Gastroesophageal sphincter (tissue), 4 donors: ENCODE results near the gene KRTAP5-1. TPM values are rescaled to one million over a fixed set of nuclear protein-coding genes. Genes with fewer than 3 reads are reported as not detected.
"Not testable (repeated sequence)": the region's sequence is repeated elsewhere in the genome, so short reads cannot be mapped to it uniquely, and the experiment has no call there.

ENCODE experiments used
- ATAC-seq: fragments of 150-250 bp; one replicate; pipeline ENCODE4 v1.9.1; 2016; ENCODE audit warnings: mild to moderate bottlenecking, moderate library complexity
- H3K27ac ChIP-seq, 4 donors: fragments of 200-600 bp; sonication (generic) in 3 of 4; 1 replicate in 3 of 4; 2 replicates in 1 of 4; pipeline ENCODE4 v1.5.1; 2016 to 2019
- H3K27me3 ChIP-seq: fragments of 200-600 bp; sonication (generic); one replicate; pipeline ENCODE4 v1.5.1; 2019
- H3K36me3 ChIP-seq, 2 donors: fragments of 200-600 bp; sonication (generic); one replicate each; pipeline ENCODE4 v1.5.1; 2019; ENCODE audit warnings: control low read depth in 1 of 2
- H3K4me1 ChIP-seq, 3 donors: fragments of 200-600 bp; sonication (generic); 1 replicate in 2 of 3; 2 replicates in 1 of 3; pipeline ENCODE4 v1.5.1; 2016 to 2019; ENCODE audit warnings: control low read depth in 2 of 3
- H3K4me3 ChIP-seq, 2 donors: fragments of 200-600 bp; sonication (generic); one replicate each; pipeline ENCODE4 v1.5.1; 2019; ENCODE audit warnings: mild to moderate bottlenecking in 1 of 2, moderate library complexity in 1 of 2
- H3K9me3 ChIP-seq, 3 donors: fragments of 200-600 bp; sonication (generic); one replicate each; pipeline ENCODE4 v1.5.1; 2017 to 2019; ENCODE audit warnings: control low read depth in 2 of 3
- EP300 ChIP-seq: sonication (generic); formaldehyde crosslinking; IDR thresholded peaks from one replicate; pipeline ENCODE4 v1.6.1; 2017; ENCODE audit warnings: antibody characterized with exemption, mild to moderate bottlenecking
- POLR2A ChIP-seq, 2 donors: fragments of 450-650 bp; IDR thresholded peaks; one replicate each; pipeline ENCODE4 v1.6.1; 2017; ENCODE audit warnings: antibody characterized with exemption in 2 of 2, mild to moderate bottlenecking in 2 of 2, moderate library complexity in 1 of 2
- POLR2AphosphoS5 ChIP-seq: sonication (generic); formaldehyde crosslinking; IDR thresholded peaks from one replicate; pipeline ENCODE4 v1.6.1; 2017; ENCODE audit warnings: antibody characterized with exemption
- WGBS, 2 donors: methylation state at CpG; one replicate each; pipeline ENCODE4 v1.1.5; 2018; ENCODE audit warnings: low coverage in 1 of 2; 5-methylcytosine and 5-hydroxymethylcytosine counted together
- total RNA-seq, 4 donors: library from RNA; depleted of rRNA; stranded (reverse); fragments of >200 nt; gene quantifications; one replicate each; pipeline ENCODE4 v1.1.0, GENCODE V29; 2016
- TF ChIP-seq, protein P1 (sequence below), 4 experiments: fragments of 200-600 bp in 2 of 4; fragments of 450-650 bp in 2 of 4; sonication (generic) in 1 of 4; IDR thresholded peaks; one replicate each; pipeline ENCODE4 v1.5.1; 2017 to 2019; ENCODE audit warnings: antibody characterized with exemption in 4 of 4, mild to moderate bottlenecking in 2 of 4, moderate library complexity in 2 of 4

Gene KRTAP5-1
- total RNA-seq, 4 donors from 2014 or later = not detected

DNA sequence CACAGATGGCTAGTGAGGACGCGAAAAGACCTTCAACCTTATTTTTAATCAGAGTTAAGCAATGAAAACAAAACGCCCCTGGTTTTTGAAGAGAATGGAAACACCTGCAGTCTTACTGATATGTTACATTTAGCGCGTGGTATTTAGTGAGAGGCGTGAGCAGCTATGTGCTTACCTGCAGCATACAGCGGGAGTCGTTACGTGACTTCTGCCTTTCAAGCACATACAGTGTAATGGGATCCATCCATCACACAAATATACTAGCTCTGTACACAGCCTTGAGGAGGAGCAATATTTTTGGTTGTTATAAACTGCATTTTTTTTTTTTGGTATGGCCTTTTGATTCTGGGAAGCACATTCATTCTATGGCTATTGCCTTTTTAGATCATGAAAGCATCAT lies 7.5 kb upstream of the KRTAP5-1 start:
- H3K36me3 ChIP-seq = no peaks in the 10 kb centered on the region
- H3K27ac ChIP-seq = no peak overlapping the region
- ATAC-seq = no peak
- TF ChIP-seq POLR2AphosphoS5 (no peak), POLR2A (IDR thresholded peaks at IDR 0.05) (no peak), EP300 (no peak)
- TF ChIP-seq, protein P1, sequence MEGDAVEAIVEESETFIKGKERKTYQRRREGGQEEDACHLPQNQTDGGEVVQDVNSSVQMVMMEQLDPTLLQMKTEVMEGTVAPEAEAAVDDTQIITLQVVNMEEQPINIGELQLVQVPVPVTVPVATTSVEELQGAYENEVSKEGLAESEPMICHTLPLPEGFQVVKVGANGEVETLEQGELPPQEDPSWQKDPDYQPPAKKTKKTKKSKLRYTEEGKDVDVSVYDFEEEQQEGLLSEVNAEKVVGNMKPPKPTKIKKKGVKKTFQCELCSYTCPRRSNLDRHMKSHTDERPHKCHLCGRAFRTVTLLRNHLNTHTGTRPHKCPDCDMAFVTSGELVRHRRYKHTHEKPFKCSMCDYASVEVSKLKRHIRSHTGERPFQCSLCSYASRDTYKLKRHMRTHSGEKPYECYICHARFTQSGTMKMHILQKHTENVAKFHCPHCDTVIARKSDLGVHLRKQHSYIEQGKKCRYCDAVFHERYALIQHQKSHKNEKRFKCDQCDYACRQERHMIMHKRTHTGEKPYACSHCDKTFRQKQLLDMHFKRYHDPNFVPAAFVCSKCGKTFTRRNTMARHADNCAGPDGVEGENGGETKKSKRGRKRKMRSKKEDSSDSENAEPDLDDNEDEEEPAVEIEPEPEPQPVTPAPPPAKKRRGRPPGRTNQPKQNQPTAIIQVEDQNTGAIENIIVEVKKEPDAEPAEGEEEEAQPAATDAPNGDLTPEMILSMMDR (IDR thresholded peaks at IDR 0.05) = no peak
- no peaks in the 10 kb centered on the region for H3K9me3 ChIP-seq
- H3K4me1 ChIP-seq = no peaks in the 10 kb centered on the region
- WGBS, 2 donors = 38 to 56% methylated on average over 9 of the region's 9 CpGs
- H3K4me3 ChIP-seq = no peak overlapping the region
- H3K27me3 ChIP-seq = peaks cover 53% of the 10 kb centered on the region

- H3K27ac ChIP-seq = no peak overlapping the region
- H3K4me3 ChIP-seq = no peak overlapping the region
- H3K36me3 ChIP-seq = no peaks in the 10 kb centered on the region
- TF ChIP-seq, protein P1 (IDR thresholded peaks at IDR 0.05) = no peak
- TF ChIP-seq EP300 = no peak
- no peak for TF ChIP-seq POLR2A (IDR thresholded peaks at IDR 0.05)
- no peak for TF ChIP-seq POLR2AphosphoS5
- 87% methylated on average over 4 of the region's 6 CpGs; no CpG with 5 or more reads in 1 of the 2 donors for WGBS, 2 donors
- ATAC-seq = no peak
- peaks cover 26% of the 10 kb centered on the region for H3K27me3 ChIP-seq
- H3K4me1 ChIP-seq = no peaks in the 10 kb centered on the region
- no peaks in the 10 kb centered on the region for H3K9me3 ChIP-seq
These were observed 4.9 kb upstream of the KRTAP5-1 start for GRCh38 chr11:1589996-1590395.

DNA sequence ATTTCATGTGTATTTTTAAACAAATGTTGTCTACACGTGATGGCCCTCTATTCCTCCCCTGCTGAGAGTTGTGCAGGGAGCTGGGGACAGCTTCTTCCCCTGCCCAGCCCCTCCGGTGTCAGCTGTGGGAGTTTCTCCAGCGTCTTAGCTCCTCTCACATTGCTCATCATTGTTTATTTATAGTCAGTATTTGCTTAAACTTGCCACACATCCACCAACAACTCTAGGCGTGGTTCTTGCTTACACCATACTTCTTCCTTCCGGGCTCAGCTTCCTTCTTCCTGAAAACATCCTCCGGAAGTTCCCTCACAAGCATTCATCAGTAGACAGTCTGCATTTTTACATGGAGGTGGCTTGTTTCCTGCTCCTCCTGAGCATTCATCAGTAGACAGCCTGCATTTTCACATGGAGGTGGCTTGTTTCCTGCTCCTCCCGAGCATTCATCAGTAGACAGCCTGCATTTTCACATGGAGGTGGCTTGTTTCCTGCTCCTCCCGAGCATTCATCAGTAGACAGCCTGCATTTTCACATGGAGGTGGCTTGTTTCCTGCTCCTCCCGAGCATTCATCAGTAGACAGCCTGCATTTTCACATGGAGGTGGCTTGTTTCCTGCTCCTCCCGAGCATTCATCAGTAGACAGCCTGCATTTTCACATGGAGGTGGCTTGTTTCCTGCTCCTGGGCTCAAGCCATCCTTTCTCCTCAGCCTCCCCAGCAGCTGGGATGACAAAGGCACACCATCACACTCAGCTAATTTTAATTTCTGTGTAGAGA lies 4.3 kb upstream of the KRTAP5-1 start:
- H3K27ac ChIP-seq, H3K4me3 ChIP-seq, H3K9me3 ChIP-seq, H3K36me3 ChIP-seq, ATAC-seq, H3K4me1 ChIP-seq: not testable (repeated sequence)
- H3K27me3 ChIP-seq = peaks cover 27% of the 10 kb centered on the region
- WGBS, 2 donors = 38 to 52% methylated on average over 3 to 6 of the region's 10 CpGs

DNA sequence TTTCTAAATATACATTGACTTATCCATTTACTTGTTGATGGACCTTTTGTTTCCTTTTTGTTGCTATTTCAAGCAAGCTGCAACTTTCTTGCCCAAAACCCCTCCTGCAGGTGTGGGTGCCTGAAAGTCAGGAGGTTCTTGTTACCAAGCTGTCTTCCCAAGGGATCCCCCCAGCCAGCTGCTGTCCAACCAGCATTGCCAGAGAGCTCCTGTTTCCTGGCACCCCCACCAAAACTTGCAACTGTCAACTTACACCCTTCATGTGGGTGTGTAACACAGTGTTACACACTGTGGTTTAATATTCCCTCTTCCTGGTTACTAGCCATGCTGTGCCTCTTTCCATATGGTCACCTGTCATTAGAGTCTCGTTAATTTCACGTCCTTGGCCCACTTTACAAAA lies 1.6 kb upstream of the KRTAP5-1 start:
- WGBS, 2 donors = 83% methylated on average over 2 of the region's 2 CpGs; no CpG with 5 or more reads in 1 of the 2 donors
- no peak for ATAC-seq

DNA sequence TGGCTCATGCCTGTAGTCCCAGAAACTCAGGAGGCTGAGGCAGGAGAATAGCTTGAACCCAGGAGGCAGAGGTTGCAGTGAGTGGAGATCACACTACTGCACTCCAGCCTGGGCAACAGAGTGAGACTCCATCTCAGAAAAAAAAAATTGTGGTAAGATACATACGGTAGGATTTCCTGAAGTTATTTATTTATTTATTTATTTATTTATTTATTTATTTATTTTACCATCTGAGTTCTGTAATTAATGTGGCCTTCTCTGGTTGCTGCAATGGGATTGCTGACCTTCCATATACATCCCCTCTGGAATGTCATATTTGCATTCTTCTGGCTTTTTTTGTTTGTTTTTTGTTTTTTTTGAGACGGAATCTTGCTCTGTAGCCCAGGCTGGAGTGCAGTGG lies 2.2 kb downstream of the KRTAP5-1 start:
- not testable (repeated sequence) for H3K9me3 ChIP-seq, H3K4me3 ChIP-seq, H3K36me3 ChIP-seq, ATAC-seq, H3K4me1 ChIP-seq, H3K27ac ChIP-seq
- 76 to 84% methylated on average over 2 of the region's 2 CpGs for WGBS, 2 donors
- H3K27me3 ChIP-seq = peaks cover 13% of the 10 kb centered on the region

More for the DNA sequence above, 1.6 kb upstream of the KRTAP5-1 start:
- TF ChIP-seq POLR2AphosphoS5 (no peak), POLR2A (IDR thresholded peaks at IDR 0.05) (no peak), EP300 (no peak)
- TF ChIP-seq, protein P1 (IDR thresholded peaks at IDR 0.05) = no peak
- Histone ChIP-seq H3K4me3 (no peak overlapping the region), H3K9me3 (no peaks in the 10 kb centered on the region), H3K36me3 (no peaks in the 10 kb centered on the region), H3K4me1 (no peaks in the 10 kb centered on the region), H3K27ac (no peak overlapping the region), H3K27me3 (peaks cover 19% of the 10 kb centered on the region)

DNA sequence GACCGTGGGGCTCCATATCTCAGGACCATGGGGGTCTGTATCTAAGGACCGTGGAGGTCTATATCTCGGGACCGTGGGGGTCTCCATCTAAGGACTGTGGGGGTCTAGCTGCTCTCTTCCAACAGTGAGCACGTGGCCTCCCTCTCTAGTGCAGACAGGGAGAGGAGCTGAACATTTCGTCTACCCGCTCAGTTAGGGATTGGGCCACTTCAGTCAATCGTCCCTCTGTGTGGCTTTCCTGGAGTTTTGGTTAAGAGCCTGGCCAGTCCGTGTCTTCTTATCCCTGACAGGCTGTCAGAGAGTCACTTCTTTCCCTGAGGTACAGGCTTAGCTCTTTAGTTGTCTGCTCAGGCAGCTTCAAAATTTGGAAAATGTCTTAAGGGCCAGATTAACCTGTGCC lies 3.1 kb downstream of the KRTAP5-1 start:
- no peak for ATAC-seq
- 83 to 84% methylated on average over 5 to 8 of the region's 9 CpGs for WGBS, 2 donors
- Histone ChIP-seq H3K9me3 (peaks cover 0 to 8% (median 0%) of the 10 kb centered on the region in 3 donors), H3K4me3 (no peak overlapping the region), H3K27me3 (peaks cover 13% of the 10 kb centered on the region), H3K36me3 (no peaks in the 10 kb centered on the region), H3K27ac (no peak overlapping the region), H3K4me1 (no peaks in the 10 kb centered on the region)
- TF ChIP-seq EP300 = no peak
- TF ChIP-seq, protein P1 (IDR thresholded peaks at IDR 0.05) = no peak
- no peak for TF ChIP-seq POLR2A (IDR thresholded peaks at IDR 0.05)
- TF ChIP-seq POLR2AphosphoS5 = no peak
